T-helper 22 cell (primary cell): ENCODE measurements around the gene ROGDI.

Experiments
- DNase-seq: peaks from one replicate; pipeline ENCODE4 v3.0.0-alpha.2; 2020; ENCODE audit warnings: low read depth

Gene ROGDI

GRCh38 chr16:4765511-4766474 lies 36.6 kb downstream of the ROGDI start:
- DNase-seq, result no peak

GRCh38 chr16:4763791-4764190 lies 38.6 kb downstream of the ROGDI start:
- no peak for DNase-seq

- no peak for DNase-seq
Observed at GRCh38 chr16:4762205-4762604, 40.2 kb downstream of the ROGDI start.

GRCh38 chr16:4760221-4760910 lies 42.1 kb downstream of the ROGDI start:
- no peak for DNase-seq

GRCh38 chr16:4755687-4756086 lies 46.7 kb downstream of the ROGDI start:
- DNase-seq, result no peak

- no peak for DNase-seq
Observed at GRCh38 chr16:4754865-4755264, 47.6 kb downstream of the ROGDI start.

GRCh38 chr16:4753227-4753626 lies 49.2 kb downstream of the ROGDI start:
- no peak for DNase-seq

GRCh38 chr16:4752351-4753100 lies 49.9 kb downstream of the ROGDI start:
- DNase-seq, result no peak

- no peak for DNase-seq
Observed at GRCh38 chr16:4750896-4751295, 51.5 kb downstream of the ROGDI start.

GRCh38 chr16:4749700-4750257 lies 52.7 kb downstream of the ROGDI start:
- no peak for DNase-seq

- no peak for DNase-seq
Observed at GRCh38 chr16:4748682-4749411, 53.6 kb downstream of the ROGDI start.

GRCh38 chr16:4747906-4748681 lies 54.3 kb downstream of the ROGDI start:
- DNase-seq, result no peak

GRCh38 chr16:4746991-4747574 lies 55.4 kb downstream of the ROGDI start:
- no peak for DNase-seq
